Putamen (tissue), 1 donor: ENCODE results near the gene ULK3.
"Not testable (repeated sequence)": the region's sequence is repeated elsewhere in the genome, so short reads cannot be mapped to it uniquely, and the experiment has no call there.

Experiments used
- DNase-seq: peaks from one replicate; pipeline ENCODE4 v3.0.0-alpha.2; 2016; ENCODE audit warnings: low spot score

The ULK3 gene, protein sequence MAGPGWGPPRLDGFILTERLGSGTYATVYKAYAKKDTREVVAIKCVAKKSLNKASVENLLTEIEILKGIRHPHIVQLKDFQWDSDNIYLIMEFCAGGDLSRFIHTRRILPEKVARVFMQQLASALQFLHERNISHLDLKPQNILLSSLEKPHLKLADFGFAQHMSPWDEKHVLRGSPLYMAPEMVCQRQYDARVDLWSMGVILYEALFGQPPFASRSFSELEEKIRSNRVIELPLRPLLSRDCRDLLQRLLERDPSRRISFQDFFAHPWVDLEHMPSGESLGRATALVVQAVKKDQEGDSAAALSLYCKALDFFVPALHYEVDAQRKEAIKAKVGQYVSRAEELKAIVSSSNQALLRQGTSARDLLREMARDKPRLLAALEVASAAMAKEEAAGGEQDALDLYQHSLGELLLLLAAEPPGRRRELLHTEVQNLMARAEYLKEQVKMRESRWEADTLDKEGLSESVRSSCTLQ

DNA sequence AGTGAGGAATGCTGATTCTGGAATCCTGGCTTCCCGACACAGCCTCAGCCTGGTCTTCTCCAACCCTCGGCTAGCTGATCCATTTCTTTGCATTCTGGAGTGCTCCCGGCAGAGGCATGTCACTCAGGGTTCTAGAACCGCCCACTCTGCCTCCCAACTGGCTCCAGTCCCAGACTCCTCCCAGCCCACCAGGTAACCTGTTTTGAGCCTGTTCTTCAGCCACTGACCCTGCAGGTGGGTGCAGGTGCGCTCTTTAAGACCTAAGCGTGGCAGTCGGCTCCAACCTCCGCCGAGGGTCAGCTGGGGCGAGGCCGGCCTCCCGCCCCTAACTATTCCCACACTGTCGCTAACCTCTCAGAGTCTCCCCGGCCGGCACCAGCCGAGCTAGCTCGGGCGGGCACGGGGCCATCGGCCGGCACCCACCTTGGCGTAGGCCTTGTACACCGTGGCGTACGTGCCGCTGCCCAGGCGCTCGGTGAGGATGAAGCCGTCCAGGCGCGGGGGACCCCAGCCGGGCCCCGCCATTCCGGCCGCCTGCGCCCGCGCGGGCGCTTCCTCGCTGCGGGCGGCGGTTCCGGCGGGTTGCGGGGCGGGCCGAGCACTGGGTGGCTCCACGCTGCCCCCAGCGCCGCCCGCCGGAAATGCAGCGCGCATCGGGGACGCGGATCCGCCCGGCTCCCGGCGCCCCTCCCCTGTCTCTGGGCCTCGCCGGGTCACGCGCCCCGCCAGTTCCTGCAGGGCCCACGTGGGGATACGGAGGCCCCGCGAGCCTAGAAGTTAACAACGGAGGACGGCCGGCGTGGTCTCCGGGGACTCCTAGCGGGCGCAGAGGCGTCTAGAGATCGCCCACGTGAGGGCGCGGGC is at the start of gene ULK3:
Gene ULK3 (minus strand): TSS at position 576 of the 864 bp plus-strand sequence. CDS start 51 bp downstream, at position 525.
- DNase-seq: peak; percentile 91

DNA sequence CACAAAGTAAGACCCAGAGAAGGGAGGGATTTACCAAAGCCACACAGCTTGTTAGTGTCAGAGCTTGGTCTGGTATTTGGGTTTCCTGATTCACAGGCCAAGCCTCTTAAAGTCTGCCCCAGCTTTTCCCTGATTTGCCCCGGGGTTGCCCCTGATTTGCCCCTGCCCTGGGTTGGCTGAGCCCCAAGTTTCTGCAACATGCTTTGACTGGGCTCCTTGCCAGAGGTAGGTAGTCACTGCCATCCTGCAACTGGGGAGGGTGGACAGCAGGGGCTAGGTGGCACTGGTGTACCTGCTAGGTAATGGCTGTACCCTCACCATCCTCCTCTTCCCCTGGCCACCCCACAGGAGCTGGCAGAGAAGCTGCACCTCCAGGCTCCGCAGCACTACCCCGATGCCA is 49.4 kb upstream of the ULK3 start:
- DNase-seq: no peak

GRCh38 chr15:74891469-74891868 is 48.5 kb upstream of the ULK3 start:
- no peak for DNase-seq

DNA sequence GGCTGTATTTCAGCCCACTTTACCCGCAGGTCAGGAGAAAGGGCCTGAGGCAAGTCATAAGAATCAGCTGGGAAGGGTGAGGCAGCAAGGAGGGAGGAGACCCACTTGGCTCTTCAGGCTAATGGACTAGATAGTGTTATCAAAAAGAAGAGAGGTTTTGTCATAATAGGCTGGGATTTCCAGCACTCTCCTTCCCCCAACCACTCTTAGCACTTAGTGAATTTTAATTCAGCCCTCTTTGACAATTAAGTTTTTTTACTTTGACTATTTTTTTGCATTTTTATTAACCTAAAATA is 47.7 kb upstream of the ULK3 start:
- no peak for DNase-seq

GRCh38 chr15:74889883-74890664 is 47.1 kb upstream of the ULK3 start, which contains the start of gene MPI:
MPI (plus strand) TSS chr15:74890042; CDS start chr15:74890074, 32 bp downstream.
- DNase-seq: peak; percentile 85

DNA sequence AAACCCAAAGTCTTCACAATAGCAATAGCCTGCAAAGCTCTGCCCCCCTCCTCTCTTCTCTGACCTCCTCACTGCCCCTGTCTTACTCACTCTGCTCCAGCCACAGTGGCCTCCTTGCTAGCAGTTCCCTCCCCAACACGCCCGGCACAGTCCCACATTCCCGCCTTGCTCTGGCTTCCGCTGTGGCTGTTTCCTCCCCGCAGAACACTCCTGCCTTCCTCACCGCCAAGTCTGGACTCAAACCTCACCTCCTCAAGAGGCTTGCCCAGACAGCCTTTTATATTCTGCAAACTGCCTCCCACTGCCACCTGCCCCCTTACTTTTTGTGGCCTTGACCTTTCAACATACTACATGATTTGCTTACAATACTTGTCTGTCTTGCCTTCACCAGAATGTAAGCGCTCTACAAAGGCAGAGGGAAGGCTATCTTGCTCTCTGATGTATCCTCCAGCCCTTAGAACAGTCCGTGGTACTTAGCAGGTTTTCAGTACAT is 46.5 kb upstream of the ULK3 start:
- DNase-seq: no peak

DNA sequence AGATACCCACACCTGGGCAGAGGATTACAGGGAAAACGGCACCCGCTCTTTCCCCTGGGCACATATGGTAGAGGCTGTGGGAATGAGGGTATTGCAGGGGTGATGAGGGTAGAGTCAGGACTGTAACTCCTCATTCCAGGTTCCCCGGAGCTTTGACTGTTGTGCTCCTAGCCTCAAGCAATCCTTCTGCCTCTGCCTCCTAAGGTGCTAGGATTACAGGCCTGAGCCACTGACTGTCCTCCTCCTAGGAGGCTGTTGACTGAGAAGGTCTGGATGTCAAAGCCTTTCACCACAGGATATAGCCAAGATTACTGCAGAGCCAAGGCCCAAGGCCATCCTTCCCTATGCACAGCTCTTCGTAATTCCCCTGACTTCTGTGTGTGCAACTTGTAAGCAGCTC is 45.8 kb upstream of the ULK3 start:
- no peak for DNase-seq

- not testable (repeated sequence) for DNase-seq
Observed at GRCh38 chr15:74887537-74888193, 44.7 kb upstream of the ULK3 start.

DNA sequence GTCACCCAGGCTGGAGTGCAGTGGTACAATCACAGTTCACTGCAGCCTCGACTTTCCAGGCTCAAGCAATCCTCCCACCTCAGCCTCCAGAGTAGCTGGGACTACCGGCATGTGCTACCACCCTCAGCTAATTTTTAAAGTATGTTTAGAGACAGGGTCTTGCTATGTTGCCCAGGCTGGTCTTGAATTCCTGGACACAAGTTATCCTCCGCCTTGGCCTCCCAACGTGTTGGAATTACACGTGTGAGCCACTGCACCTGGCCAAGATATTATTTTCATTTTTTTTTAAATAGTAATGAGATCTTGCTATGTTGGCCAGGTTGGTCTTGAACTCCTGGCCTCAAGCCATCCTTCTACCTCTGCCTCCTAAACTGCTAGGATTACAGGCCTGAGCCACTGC is 42.5 kb upstream of the ULK3 start:
- DNase-seq: no peak

DNA sequence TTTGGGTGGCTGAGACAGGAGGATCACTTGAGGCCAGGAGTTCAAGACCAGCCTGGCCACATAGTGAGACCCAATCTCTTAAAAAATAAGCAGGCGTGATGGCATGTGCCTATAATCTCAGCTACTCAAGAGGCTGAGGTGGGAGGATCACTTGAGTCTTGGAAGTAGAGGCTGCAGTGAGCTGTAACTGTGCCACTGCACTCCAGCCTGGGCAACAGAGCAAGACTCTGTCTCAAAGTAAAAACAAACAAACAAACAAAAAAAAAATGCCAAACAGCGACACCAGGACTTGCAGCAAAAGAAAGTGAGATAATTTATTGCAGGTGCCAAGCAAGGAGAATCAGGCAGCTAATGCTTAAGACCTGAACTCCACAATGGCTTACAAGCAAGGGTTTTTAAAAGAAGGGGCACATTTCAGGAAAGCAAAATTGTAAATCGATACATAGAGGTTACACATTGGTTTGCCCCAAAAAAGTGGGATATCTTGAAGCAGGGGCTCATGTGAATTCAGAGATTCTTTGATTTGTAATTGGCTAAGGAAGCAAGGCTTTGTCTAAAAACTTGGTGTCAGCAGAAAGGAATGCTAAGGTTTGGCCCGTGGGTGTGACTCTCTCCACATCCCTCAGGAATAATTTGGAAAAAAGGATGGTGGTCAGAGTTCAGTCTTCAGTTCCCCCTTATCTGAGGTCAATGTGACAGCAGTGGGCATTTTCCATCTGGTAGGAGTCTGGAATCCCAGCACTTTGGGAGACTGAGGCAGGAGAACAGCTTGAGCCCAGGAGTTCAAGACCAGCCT is 41.7 kb upstream of the ULK3 start:
- no peak for DNase-seq

- DNase-seq: no peak
Observed at GRCh38 chr15:74882528-74882927, 39.6 kb upstream of the ULK3 start.

- DNase-seq: peak; percentile 59
Observed at GRCh38 chr15:74878273-74878672, 35.3 kb upstream of the ULK3 start.

DNA sequence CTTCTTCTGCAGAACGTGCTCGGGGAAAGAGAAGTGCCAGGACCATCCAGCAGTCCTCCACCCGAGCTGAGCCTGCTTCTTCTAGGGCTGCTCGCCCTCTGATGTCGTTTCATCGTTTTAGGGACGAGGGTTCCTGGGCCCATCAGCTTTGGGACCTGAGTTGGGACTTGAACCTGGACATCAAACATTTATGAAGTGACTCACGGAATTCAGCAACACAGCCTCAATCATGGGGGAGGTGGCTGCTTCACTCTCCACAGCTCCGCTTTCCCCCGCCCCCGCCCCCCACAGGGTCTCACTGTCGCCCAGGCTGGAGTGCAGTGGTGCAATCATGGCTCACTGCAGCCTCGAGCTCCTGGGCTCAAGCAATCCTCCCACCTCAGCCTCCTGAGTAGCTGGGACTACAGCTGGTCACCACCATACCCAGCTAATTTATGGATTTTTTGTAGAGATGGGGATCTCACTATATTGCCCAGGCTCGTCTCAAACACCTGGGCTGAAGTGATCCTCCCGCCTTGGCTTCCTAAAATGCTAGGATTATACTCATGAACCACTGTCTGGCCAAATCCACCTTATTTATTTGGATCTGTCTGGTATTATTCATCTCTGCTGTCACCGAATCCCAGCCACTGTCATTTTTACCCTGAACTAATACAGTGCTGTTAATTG is 30.9 kb upstream of the ULK3 start:
- DNase-seq: no peak

GRCh38 chr15:74873036-74873755 is 30.2 kb upstream of the ULK3 start, which contains the start of gene SCAMP2:
SCAMP2 (minus strand) TSS chr15:74873365; CDS start chr15:74873255, 110 bp downstream.
- DNase-seq: peak; percentile 94

DNA sequence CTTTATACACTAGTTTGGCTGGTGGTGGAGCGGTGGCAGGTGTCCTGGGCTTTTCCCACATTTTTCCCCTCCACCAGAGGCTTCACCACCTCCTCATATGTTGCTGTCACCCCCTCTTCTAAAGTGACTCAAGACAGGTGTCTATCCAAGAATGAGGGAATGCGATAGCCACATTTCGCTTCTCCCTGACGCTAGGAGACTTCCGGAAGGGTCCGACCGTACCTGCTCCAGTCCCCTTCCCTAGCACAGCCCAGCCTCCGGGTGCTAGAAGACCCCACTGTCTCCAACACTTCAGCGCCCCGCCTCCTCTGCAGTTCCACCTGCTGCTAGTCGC is 29.7 kb upstream of the ULK3 start:
- no peak for DNase-seq

GRCh38 chr15:74870436-74871215 is 27.7 kb upstream of the ULK3 start:
- DNase-seq: no peak

DNA sequence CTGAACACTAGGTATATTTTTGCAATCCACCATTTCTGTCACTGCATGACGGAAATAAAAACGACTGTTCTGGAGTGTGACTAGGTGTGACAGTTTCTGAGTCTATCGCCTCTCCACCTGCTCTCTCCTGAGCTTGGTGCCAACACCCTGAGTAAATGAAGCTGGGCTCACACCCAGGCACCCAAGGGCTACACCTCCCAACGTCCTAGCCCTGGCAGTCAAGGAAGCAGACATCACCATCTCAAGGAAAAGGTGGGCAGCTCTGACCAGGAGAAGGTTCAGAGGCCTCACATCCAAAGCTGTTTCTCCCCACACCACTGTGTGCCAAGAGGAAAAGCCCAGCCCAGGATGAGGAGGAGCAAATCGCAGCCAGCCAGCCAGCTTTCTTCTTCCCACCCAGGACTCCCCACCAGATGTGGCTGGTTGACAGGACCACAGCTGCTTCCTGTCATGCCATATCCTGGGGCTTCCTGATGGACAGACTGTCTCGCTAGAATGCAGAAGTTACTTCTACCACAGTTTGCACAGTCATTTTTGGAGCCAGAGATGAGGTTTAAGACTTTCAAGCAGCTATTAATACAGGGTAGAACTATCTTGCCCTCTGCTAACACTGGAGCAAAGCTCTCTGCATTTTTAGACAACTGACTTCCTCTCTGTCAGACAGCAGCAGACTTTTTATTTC is 26.9 kb upstream of the ULK3 start:
- peak; percentile 64 for DNase-seq

DNA sequence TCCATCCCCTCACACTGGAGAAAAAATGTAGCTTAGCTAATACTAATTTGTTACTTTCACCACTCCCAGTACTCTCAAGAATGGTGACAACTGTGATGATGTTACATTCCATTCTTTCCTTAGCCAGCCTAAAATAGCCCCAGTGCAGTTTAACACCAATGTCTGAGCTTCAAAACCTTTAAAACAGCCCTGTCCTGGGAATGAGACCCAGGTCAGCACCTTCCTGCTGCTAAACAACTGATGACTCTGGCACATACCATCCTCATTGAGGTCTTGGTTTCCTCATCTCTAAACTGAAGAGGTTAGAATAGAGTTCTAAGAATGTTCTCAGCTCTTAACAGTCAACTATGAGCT is 26.4 kb upstream of the ULK3 start:
- DNase-seq: no peak
